ENCODE data around the gene SS18L1.

The SS18L1 gene

GRCh38 chr20:62229667-62230066 is 86.1 kb downstream of the SS18L1 start:
- no peak for DNase-seq

DNA sequence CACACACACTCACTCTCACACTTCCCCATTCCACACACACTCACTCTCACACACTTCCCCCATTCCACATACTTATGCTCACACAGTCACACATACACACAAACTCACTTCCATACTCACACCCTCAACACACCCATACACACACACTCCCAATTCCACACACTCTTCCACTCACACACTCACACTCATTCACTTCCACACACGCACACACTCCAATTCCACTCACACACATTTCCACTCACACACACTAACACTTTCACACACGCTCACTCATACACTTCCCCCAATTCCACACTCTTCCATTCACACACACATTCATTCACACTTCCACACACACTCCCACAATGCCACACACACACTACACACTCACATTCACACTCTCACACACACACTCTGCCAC is 86.7 kb downstream of the SS18L1 start:
- no peak for DNase-seq

- DNase-seq, result no peak
Observed at GRCh38 chr20:62230696-62231095, 87.1 kb downstream of the SS18L1 start.

DNA sequence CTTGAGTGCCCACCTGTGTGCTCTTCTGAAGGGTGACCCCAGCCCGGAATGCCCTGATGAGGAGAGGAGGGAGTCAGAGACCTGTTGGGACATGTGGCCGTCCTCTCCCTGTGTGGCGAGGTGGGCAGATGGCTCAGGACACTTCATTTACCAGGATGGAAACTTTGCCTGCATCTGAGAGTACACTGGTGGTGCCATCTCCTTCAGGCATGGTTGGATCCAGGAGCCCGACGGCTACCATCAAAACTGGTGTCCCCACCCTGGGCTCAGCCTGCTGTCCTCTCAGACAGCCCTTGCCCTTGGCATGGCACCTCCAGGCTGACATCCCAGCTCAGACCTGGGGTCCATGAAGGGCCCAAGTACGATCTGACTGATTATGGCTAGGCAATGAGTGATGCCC is 87.7 kb downstream of the SS18L1 start:
- no peak for DNase-seq

Measured in SHP77 treated with DMSO at 0.1 percent for 48 hours (cell line).